NB4 (cell line): ENCODE results near the gene ATG13.

Source experiments
- CTCF ChIP-seq: IDR thresholded peaks from one replicate; pipeline ENCODE4 v1.5.1; 2012; ENCODE audit warnings: low read depth, low read length
- MAX ChIP-seq: IDR thresholded peaks from 2 replicates; pipeline ENCODE4 v1.6.1; 2011; ENCODE audit warnings: low read depth, low read length
- MYC ChIP-seq: IDR thresholded peaks from 2 replicates; pipeline ENCODE4 v1.6.1; 2011; ENCODE audit warnings: low read depth, low read length
- POLR2A ChIP-seq: IDR thresholded peaks from 2 replicates; pipeline ENCODE4 v1.6.1; 2011; ENCODE audit warnings: mild to moderate bottlenecking; ENCODE audit not compliant: insufficient read length; ENCODE audit errors: extremely low read depth

GRCh38 chr11:46643531-46643930 is 26.2 kb downstream of the ATG13 start:
- TF ChIP-seq CTCF (no peak), POLR2A (no peak), MYC (no peak), MAX (no peak)
